ENCODE data around the gene KCNAB2.

Gene KCNAB2

DNA sequence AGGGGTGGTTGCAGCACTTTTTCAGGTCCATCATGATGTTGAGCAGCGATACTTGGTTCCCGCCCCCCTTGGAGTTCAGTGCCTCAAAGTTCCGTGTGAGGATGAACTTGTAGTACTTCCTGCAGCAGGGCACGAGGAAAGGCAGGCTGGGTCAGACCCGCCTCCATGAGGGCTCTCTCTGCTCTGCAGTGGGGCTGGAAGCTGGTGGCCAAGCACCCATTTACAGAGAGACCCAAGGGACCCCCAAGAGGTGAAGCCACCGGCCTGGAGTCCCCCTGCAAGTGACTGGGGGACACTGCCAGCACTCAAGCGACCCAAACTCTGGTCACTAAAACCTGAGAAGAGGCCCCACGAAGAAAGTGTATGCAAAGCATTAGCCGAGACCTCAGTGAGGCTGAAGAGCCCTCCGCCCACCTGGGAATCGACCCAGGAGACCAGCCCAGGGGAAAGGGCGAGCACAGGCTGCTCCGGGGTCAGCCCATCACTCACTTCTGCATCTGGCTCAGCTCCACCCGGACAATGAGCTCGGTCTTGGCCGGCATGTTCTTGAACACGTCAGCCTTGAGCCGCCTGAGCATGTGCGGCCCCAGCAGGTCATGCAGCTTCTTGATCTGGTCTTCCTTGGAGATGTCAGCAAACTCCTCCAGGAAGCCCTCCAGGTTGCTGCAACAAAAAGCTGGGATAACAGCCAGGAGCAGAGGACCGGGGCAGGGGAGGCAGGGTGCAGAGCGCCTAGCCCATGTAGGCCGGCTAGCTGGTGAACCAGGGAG is 89.2 kb downstream of the KCNAB2 start:
- DNase-seq = no peak

DNA sequence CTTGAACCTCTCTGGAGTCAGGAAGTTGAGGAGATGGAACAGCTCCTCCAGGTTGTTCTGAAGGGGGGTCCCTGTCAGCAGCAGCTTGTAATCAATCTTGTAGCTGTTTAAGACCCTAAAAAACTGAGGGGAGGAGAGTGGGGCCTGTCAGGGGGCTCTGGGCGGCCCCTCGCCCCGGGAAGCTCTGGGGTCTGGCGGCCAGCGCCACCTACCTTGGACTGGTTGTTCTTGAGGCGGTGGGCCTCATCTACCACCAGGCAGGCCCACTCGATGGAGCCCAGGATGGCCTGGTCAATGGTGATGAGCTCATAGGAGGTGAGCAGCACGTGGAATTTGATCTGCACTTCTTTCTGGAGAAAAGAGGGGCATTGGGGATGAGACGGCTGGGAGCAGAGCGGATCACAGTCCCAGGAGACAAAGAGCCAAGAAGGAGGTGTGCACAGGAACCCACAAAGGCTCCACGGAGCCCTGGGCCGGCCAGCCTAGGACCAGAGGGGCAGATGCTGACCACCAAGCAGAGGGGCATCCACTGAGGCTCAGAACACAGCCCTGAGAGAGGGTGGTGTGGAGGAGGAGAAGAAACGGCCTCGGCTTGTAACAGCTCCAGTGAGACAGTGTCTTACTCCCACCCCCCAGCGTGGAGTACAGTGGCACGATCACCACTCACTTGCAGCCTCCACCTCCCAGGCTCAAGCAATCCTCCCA is 91.0 kb downstream of the KCNAB2 start:
- DNase-seq = no peak

DNA sequence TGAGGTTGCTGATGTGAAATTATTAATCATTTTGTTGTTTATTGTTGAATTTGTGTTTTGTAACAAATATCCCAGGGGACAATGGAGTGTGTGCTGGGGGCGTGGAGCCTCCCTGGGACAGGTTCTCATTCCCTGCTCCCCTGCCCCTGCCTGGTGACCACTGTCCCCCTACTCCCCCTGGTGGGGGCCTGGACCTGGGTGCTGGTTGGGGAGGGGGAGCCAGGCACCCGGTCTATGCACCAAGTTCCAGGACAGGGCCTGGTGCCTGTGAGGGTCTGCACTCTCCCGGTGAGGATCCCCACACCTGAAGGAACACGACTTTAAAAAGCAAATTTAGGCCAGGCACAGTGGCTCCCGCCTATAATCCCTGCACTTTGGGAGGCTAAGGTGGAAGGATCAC is 92.1 kb downstream of the KCNAB2 start:
- DNase-seq = no peak

DNA sequence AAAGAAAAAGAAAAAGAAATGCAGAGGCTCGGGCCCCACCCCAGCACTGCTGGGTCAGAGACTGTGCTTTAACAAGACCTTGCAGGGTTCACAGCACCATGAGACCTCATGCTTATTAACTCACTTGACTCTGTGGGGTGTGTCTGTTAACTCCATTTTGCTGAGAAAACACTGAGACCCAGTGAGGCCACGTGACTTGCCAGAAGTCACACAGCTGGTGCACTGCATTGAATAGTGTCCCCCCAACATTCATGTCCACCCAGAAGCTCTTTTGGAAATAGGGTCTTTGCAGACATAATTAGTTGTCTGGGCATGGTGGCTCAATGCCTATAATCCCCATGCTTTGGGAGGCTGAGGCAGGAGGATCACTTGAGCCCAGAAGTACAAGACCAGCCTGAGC is 94.7 kb downstream of the KCNAB2 start:
- no peak for DNase-seq

DNA sequence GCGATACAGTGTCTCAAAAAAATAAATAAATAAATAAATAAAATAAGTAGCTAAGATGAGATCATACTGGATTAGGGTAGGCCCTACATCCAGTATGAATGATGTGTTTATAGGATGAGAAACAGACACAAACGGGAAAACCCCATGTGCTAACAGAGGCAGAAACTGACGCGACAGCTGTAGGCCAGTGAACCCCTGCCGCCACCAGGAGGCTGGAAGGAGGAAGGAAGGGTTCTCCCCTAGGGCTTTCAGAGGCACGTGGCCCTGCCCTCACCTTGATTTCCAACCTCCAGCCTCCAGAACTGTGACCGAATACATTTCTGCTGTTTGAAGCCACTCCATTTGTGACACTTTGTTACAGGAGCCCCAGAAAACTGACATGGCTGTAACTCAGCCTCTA is 95.9 kb downstream of the KCNAB2 start:
- DNase-seq = no peak

DNA sequence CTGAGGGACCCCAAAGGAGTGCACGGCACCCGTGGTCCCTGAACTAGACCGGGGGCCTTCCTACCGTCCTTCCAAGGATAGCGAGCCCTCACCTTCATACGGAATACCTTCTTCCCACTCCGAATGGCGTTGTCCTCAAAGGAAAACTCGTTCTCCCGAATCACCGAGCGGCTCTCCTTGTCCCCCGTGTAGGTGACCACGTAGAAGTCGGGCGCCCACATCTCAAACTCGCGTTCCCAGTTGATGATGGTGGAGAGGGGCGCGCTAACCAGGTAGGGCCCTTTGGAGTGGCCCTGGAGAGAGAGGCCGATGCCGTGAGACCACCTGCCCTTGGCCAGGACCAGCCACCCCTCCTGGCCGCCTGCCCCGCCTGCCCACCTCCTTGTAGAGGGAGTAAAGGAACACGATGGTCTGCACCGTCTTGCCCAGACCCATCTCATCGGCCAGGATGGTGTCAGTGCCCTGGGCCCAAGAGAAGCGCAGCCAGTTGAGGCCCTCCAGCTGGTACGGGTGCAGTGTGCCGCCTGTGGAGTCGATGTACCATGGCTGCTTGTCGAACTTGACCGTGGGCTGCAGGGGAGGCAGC is 96.4 kb downstream of the KCNAB2 start:
- DNase-seq = no peak

DNA sequence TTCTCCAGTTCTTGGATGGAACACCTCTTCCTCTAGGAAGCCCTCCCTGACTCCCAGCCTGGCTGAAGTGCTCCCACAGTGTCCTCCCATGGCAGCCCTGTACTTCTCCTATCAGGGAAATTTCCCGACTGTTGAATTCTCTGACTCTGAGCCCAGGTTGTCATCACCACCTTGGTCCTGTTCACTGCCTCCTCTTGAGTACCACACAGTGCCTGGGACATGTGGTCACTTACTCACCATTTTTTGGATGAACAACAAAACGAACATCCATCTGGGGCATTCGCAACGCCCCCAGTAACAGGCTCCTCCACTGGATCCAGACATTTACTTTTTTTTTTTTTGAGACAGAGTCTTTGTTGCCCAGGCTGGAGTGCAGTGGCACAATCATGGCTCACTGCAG is 97.0 kb downstream of the KCNAB2 start:
- no peak for DNase-seq

DNA sequence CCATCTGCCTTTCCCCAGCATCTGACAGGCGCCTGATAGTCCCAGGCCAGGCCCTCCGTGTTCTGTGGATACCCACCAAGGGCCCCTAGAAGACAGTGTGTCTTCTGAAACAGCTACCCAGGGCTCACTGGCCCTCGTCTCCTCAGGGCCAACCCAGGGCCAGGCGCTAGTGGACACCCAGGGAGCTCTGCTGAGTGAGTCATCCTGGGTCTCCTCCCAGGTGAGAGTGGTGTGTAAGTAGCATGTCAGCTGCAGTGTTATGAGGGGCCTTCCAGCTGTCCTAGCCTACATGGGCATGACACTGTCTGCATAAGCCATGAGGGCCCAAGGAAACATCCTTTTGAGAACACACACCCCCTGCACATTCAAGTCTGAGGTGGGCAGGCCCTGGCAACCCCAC is 97.7 kb downstream of the KCNAB2 start:
- DNase-seq = no peak

DNA sequence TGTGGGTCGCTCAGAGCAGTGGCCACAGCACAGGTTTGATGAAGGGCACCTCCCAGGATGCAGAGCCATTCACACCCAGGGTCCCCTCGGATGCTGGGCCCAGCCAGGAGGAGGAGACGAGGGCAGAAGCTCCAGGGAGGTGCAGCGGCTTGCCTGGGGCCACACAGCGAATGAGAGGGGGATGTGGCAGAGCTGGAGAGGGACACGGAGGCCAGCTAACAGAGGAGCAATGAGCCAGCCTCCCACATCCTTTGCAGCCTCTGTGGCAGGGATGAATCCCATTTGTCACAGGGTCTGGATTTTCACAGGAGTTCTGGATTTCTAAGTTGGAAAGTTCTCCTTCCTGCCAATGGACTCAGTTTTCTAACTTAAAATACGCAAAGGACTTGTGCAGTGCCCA is 98.5 kb downstream of the KCNAB2 start:
- DNase-seq = no peak

DNA sequence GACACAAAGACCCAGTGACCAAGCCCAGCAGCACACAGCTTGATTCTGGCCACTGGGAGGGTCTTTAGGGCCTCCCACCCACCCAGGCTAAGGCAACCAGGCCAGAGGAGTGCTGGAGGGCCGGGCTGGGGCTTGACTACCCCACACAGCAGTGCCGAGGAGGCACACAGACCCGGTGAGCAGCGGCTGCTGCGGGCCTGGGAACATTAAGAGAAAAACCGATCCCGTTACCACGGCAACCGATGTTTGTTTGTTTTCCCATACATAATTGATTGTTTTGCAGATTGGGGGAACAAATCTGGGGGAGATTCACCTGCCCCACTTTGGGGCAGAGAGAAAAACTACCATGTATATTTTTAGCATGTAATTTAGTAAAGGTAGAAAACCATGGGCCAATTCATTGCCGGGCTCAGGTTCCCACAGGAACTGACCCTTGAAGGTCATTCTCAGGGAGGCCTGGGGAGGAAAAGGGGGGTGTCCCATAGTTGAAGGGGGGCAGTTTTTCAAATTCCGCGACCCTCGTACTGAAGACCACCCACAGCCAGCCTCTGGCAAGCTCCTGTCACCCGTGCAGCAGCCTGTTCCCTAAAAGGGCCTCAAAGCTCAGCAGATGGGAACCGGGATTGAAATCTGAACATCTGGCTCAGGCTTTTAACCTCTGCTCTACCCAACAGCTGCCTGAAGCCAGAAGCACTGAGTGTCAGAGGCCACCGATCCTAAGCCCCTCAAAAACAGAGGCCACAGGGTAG is 99.1 kb downstream of the KCNAB2 start:
- DNase-seq = no peak

DNA sequence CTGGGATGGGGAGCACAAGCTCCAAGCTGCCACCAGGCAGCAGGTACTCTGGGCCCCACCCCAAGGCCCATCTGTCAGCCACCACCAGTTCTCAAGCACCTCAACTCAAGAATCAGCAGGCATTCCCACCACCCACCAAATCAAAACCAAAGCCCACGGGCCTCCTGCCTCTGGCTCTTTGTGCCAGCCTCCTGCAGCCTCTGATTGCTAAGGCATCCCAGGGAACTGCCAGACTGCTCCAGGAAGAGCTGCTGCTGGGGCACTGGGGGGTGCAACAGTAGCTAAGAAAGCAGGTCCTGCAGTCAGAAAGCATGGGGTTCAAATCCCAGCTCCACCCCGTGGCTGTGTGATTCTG is 99.7 kb downstream of the KCNAB2 start:
- no peak for DNase-seq

DNA sequence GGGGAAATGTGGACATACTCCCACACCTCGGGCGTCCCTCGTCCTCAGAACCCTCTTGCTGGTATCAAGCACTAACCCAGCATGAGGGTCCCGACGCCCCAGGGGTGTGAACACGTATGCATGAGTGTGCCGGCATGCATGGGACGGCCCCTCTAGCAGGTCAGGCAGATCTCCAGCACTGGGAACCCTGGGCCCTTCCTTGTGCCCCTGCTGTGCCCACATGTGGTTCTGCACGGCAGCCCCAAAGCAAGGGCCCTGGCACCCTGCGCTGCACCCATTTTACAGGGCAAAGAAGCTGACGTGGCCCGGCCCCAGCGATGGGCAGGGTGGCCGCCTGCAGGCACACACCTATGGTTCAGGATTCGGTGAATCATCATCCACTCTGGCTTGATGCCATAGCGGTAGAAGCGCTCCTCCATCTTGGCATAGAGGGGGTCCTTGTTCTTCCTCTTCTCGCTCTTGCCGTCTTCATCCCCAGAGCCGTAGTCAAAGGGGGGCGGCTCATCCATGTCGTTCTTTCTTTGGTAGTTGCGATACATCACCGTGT is 100.2 kb downstream of the KCNAB2 start:
- DNase-seq = no peak

DNA sequence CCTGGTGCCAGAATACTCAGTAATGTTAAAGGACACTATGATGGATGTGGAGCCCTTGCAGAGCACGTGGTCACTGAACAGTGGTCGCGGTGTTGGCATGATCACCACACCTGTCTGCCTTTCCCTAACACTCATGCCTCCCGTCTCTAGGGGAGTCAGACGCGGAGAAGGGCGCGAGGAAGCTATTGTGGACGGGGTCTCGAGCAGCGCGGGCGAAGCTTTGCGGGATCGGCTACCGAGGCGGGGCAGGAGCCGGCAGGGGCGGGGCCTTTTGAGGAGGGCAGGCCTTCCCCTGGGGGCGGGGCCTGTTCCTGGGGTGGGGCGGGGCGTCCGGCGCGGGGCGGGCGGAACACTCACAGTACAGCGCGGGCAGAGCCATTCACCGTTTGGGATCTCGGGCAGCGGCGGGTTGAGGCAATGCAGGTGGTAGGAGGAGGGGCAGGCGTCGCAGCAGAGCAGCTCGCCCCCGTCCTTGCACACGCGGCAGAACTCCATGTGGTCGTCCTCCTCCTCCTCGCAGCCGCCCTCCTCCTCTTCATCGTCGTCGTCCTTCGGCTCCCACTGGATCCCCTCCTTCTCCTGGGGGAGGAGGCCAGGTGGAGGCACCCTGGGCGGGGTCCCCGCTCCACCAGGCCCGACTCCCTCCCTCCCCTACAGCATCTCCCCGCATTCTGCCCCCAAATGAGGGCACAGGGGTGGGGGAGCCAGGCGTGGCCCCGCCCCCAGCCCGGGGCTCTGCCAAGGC is 103.0 kb downstream of the KCNAB2 start:
- no peak for DNase-seq

DNA sequence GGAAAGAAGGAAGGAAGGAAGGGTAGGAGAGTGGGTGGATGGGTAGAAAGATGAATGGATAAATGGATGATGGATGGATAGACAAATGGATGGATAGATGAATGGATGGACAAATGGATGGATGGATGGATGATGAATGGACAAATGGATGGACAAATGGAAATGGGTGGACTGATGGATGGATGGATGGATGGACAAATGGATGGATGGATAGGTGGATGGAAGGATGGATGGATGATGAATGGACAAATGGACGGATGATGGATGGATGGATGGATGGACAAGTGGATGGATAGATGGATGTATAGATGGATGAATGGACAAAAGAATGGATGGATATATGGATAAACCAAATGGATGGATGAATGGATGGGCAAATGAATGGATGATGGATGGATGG is 103.9 kb downstream of the KCNAB2 start:
- DNase-seq = no peak

DNA sequence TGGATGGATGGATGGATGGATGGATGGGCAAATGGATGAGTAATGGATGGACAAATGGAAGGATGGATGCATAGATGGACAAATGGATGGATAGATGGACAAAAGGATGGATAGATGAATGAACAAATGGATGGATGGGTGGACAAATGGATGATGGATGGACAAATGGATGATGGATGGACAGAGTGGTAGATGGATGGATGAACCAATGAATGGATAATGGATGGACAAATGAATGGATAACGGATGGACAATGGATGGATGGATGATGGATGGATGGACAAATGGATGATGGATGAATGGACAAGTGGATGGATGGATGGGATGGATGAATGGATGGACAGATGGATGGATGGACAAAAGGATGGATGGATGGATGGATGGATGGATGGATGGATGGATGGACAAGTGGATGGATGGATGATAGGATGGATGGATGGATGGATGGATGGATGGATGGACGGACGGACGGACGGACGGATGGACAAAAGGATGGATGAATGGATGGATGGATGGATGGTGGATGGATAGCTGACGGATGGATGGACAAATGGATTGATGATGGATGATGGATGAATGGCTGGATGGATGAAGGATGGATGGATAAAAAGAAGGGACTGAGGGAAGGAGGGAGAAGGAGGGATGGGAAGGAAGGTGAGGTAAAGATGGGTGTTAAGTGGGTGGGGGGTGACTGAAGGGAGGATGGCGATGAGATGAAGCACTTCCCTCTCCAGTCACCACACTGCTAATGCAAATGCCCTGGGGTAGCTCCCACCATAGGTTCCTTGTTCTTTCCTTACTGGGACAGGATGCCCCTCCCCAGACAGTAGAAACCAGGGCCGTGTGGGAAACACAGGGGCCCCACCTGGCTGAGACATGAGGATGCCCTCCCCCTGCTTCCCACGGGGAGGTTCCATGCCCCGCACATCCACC is 104.6 kb downstream of the KCNAB2 start:
- no peak for DNase-seq

Measured in COR-L47 (cell line).